PC-3 (cell line): ENCODE data around the gene RBMS3. TPM values are rescaled to one million over a fixed set of nuclear protein-coding genes. Genes with fewer than 3 reads are reported as not detected.

ENCODE experiments used
- ATAC-seq: fragments of 200-7000 bp; cut with Tn5 transposase; 2 replicates; pipeline ENCODE4 v1.9.1; 2020; ENCODE audit warnings: mild to moderate bottlenecking, moderate library complexity
- BruUV-seq: library from RNA; stranded (reverse); fragments of 400-500 nt; replicated peaks from 2 replicates; lab custom pipeline; 2021; lab: Mats Ljungman, UMichigan
- CTCF ChIA-PET: fragments of 300-600 bp; sonication (Branson Sonifier 250); formaldehyde crosslinking; loops from one replicate; lab custom pipeline; 2022; ENCODE audit warnings: antibody characterized with exemption; lab: Charles Lee
- POLR2A ChIA-PET: fragments of 300-600 bp; sonication (Branson Sonifier 250); formaldehyde crosslinking; loops from one replicate; lab custom pipeline; 2022; ENCODE audit warnings: antibody characterized with exemption; ENCODE audit not compliant: unreplicated experiment; lab: Charles Lee
- DNase-seq: peaks from one replicate; pipeline ENCODE4 v3.0.0-alpha.2; 2015
- H2AFZ ChIP-seq: fragments of 300-600 bp; sonication (generic); 2 replicates; pipeline ENCODE4 v1.6.0; 2016; ENCODE audit warnings: antibody characterized with exemption, low read length
- H3F3A ChIP-seq: fragments of 300-600 bp; sonication (generic); one replicate; pipeline ENCODE4 v1.6.0; 2017; ENCODE audit warnings: antibody characterized with exemption, low read length, control low read depth, mild to moderate bottlenecking; ENCODE audit not compliant: unreplicated experiment
- H3K27ac ChIP-seq: fragments of 300-600 bp; sonication (generic); 2 replicates; pipeline ENCODE4 v1.5.1; 2016; ENCODE audit warnings: mild to moderate bottlenecking, low read length
- H3K27me3 ChIP-seq: fragments of 300-600 bp; sonication (generic); 2 replicates; pipeline ENCODE4 v1.6.1; 2016; ENCODE audit warnings: low read length, mixed read lengths
- H3K36me3 ChIP-seq: fragments of 300-600 bp; sonication (generic); 2 replicates; pipeline ENCODE4 v1.6.1; 2016; ENCODE audit warnings: low read depth, mixed run types, low read length, mixed read lengths
- H3K4me1 ChIP-seq: fragments of 300-600 bp; sonication (generic); 2 replicates; pipeline ENCODE4 v1.5.1; 2016; ENCODE audit warnings: low read length; ENCODE audit not compliant: insufficient read depth
- H3K4me2 ChIP-seq: fragments of 300-600 bp; sonication (generic); 2 replicates; pipeline ENCODE4 v1.6.0; 2016; ENCODE audit warnings: low read length
- H3K4me3 ChIP-seq: fragments of 300-600 bp; sonication (generic); 2 replicates; pipeline ENCODE4 v1.5.1; 2016; ENCODE audit warnings: mild to moderate bottlenecking, low read length, mixed read lengths
- H3K79me2 ChIP-seq: fragments of 300-600 bp; sonication (generic); 2 replicates; pipeline ENCODE4 v1.6.1; 2017; ENCODE audit warnings: low read length, mixed read lengths
- H3K9ac ChIP-seq: fragments of 300-600 bp; sonication (generic); 2 replicates; pipeline ENCODE4 v1.6.0; 2016; ENCODE audit warnings: mild to moderate bottlenecking, low read length
- H3K9me2 ChIP-seq: fragments of 300-600 bp; sonication (generic); replicated peaks from 2 replicates; pipeline ENCODE4 v1.6.1; 2016; ENCODE audit warnings: mixed run types, low read length, mixed read lengths
- H3K9me3 ChIP-seq: fragments of 300-600 bp; sonication (generic); 2 replicates; pipeline ENCODE4 v1.6.1; 2016; ENCODE audit warnings: low read length, mixed read lengths
- H4K20me1 ChIP-seq: fragments of 300-600 bp; sonication (generic); 2 replicates; pipeline ENCODE4 v1.6.1; 2016; ENCODE audit warnings: low read length, mixed read lengths
- CTCF ChIP-seq: fragments of 300-600 bp; sonication (generic); conservative IDR thresholded peaks from 2 replicates; pipeline ENCODE4 v1.5.1; 2017; ENCODE audit warnings: antibody characterized with exemption, low read depth, mild to moderate bottlenecking, low read length
- EZH2 ChIP-seq: fragments of 300-600 bp; sonication (generic); IDR thresholded peaks from one replicate; pipeline ENCODE4 v1.6.1; 2017; ENCODE audit warnings: antibody characterized with exemption, mild to moderate bottlenecking, low read length; ENCODE audit not compliant: unreplicated experiment
- EZH2phosphoT487 ChIP-seq: fragments of 300-600 bp; sonication (generic); IDR thresholded peaks from 2 replicates; pipeline ENCODE4 v1.6.1; 2018; ENCODE audit warnings: mild to moderate bottlenecking, antibody characterized with exemption, low read length, borderline replicate concordance
- intact Hi-C: fragments of 100-400 bp; cut with micrococcal nuclease; formaldehyde crosslinking; loops from 2 replicates; pipeline ENCODE4 v1.9.0; 2023
- total RNA-seq: library from RNA; depleted of rRNA; stranded (reverse); fragments of >200 nt; gene quantifications from 2 replicates; pipeline ENCODE4 v1.2.3, GENCODE V29; 2014

RBMS3 gene
- total RNA-seq, 1 experiment from 2014 or later = 5.4 TPM

GRCh38 chr3:29609328-29609811, 328.5 kb downstream of the RBMS3 start:
- H3K36me3 ChIP-seq = no peaks in the 10 kb centered on the region
- ChIA-PET CTCF (no interaction called here), POLR2A (no interaction called here)
- no peak overlapping the region for H3K9ac ChIP-seq
- ATAC-seq (peak; percentile 92), DNase-seq (peak; percentile 85)
- H3K4me1 ChIP-seq = peaks cover 33% of the 10 kb centered on the region
- no peaks in the 10 kb centered on the region for H3F3A ChIP-seq
- no peak overlapping the region for H2AFZ ChIP-seq
- no peak overlapping the region for H3K4me3 ChIP-seq
- no peaks in the 10 kb centered on the region for H3K9me2 ChIP-seq
- H3K9me3 ChIP-seq = no peaks in the 10 kb centered on the region
- intact Hi-C loops = loop anchor here (1.0 to 5.0 kb wide), 4 partner anchors 123 to 423 kb away; partner anchors contain the start of gene RBMS3
- H4K20me1 ChIP-seq = no peaks in the 10 kb centered on the region
- TF ChIP-seq EZH2 (no peak), CTCF (no peak), EZH2phosphoT487 (no peak)
- no peaks in the 10 kb centered on the region for H3K27me3 ChIP-seq
- H3K27ac ChIP-seq = no peak overlapping the region
- H3K4me2 ChIP-seq = peak overlapping the region; percentile 42; the same call in 1 of the 2 replicates
- no TSS peak for BruUV-seq
- H3K79me2 ChIP-seq = no peaks in the 10 kb centered on the region

GRCh38 chr3:29610781-29611180, 329.9 kb downstream of the RBMS3 start:
- no peaks in the 10 kb centered on the region for H4K20me1 ChIP-seq
- ChIA-PET CTCF (no interaction called here), POLR2A (interaction anchor here (0.6 kb wide), 1 partner anchor 101 kb away, joined by 3 read pairs; no protein-coding TSS in a partner anchor)
- no peaks in the 10 kb centered on the region for H3K79me2 ChIP-seq
- no peaks in the 10 kb centered on the region for H3K9me3 ChIP-seq
- TF ChIP-seq EZH2 (no peak), EZH2phosphoT487 (no peak), CTCF (no peak)
- no peaks in the 10 kb centered on the region for H3K27me3 ChIP-seq
- H2AFZ ChIP-seq = no peak overlapping the region
- no peak overlapping the region for H3K27ac ChIP-seq
- no peaks in the 10 kb centered on the region for H3K36me3 ChIP-seq
- peaks cover 33% of the 10 kb centered on the region for H3K4me1 ChIP-seq
- peak overlapping the region; percentile 45 for H3K4me2 ChIP-seq
- H3F3A ChIP-seq = no peaks in the 10 kb centered on the region
- ATAC-seq (no peak), DNase-seq (no peak)
- H3K4me3 ChIP-seq = no peak overlapping the region
- intact Hi-C loops = loop anchor here (5.0 kb wide), 1 partner anchor 408 kb away; no protein-coding TSS in a partner anchor
- no peak overlapping the region for H3K9ac ChIP-seq
- H3K9me2 ChIP-seq = no peaks in the 10 kb centered on the region
- no TSS peak for BruUV-seq

GRCh38 chr3:29611252-29611651, 330.4 kb downstream of the RBMS3 start:
- no peaks in the 10 kb centered on the region for H3K27me3 ChIP-seq
- peak overlapping the region; percentile 45 for H3K4me2 ChIP-seq
- H3K9ac ChIP-seq = no peak overlapping the region
- H3K79me2 ChIP-seq = no peaks in the 10 kb centered on the region
- no peaks in the 10 kb centered on the region for H3K9me2 ChIP-seq
- peaks cover 33% of the 10 kb centered on the region for H3K4me1 ChIP-seq
- no peak for TF ChIP-seq EZH2
- TF ChIP-seq EZH2phosphoT487 = no peak
- TF ChIP-seq CTCF = no peak
- no peaks in the 10 kb centered on the region for H3K36me3 ChIP-seq
- POLR2A ChIA-PET = interaction anchor here (0.6 kb wide), 1 partner anchor 101 kb away, joined by 3 read pairs; no protein-coding TSS in a partner anchor
- H3K27ac ChIP-seq = no peak overlapping the region
- DNase-seq = peak; percentile 56
- H3K4me3 ChIP-seq = no peak overlapping the region
- ATAC-seq = peak; percentile 60
- H2AFZ ChIP-seq = no peak overlapping the region
- no peaks in the 10 kb centered on the region for H4K20me1 ChIP-seq
- intact Hi-C loops = loop anchor here (5.0 kb wide), 1 partner anchor 409 kb away; no protein-coding TSS in a partner anchor
- no peaks in the 10 kb centered on the region for H3F3A ChIP-seq
- CTCF ChIA-PET = interaction anchor here (0.6 kb wide), 1 partner anchor 587 kb away, joined by 3 read pairs; no protein-coding TSS in a partner anchor
- no peaks in the 10 kb centered on the region for H3K9me3 ChIP-seq
- no TSS peak for BruUV-seq
